HEK293 (cell line): Measurements from ENCODE around the gene SRGAP2C.
A peak's percentile ranks its signal among the peaks of the same experiment; 100 is the strongest.
"Not testable (repeated sequence)": the region's sequence is repeated elsewhere in the genome, so short reads cannot be mapped to it uniquely, and the experiment has no call there.

ENCODE experiments used
- CTCF ChIA-PET: fragments of 350-600 bp; formaldehyde crosslinking; extraction: SDS; loops from one replicate; lab custom pipeline; 2021; ENCODE audit warnings: antibody characterized with exemption; lab: Yijun Ruan, JAX
- POLR2A ChIA-PET: fragments of 300-600 bp; formaldehyde crosslinking; extraction: SDS; loops from one replicate; lab custom pipeline; 2020; ENCODE audit warnings: antibody characterized with exemption, inconsistent platforms; lab: Yijun Ruan, JAX
- H3K27ac ChIP-seq: fragments of 200-500 bp; sonication (Bioruptor generic); 2 replicates; pipeline ENCODE4 v1.5.1; 2014; ENCODE audit warnings: low read depth, low read length, control low read depth, inconsistent platforms; ENCODE audit errors: extremely low read depth
- H3K36me3 ChIP-seq, 2 experiments: fragments of 200-500 bp in 1 of 2; sonication (Bioruptor generic) in 1 of 2; 1 replicate in 1 of 2; 2 replicates in 1 of 2; pipeline ENCODE4 v1.5.1; 2014 to 2017; ENCODE audit warnings: inconsistent platforms in 2 of 2, low read length in 2 of 2; ENCODE audit not compliant: control insufficient read depth in 2 of 2, insufficient read depth in 1 of 2
- H3K4me1 ChIP-seq: fragments of 200-500 bp; sonication (Bioruptor generic); 2 replicates; pipeline ENCODE4 v1.5.1; 2014; ENCODE audit warnings: mild to moderate bottlenecking, low read length, inconsistent platforms; ENCODE audit not compliant: control insufficient read depth, insufficient read depth
- H3K4me3 ChIP-seq: 2 replicates; pipeline ENCODE4 v1.5.1; 2011; ENCODE audit warnings: low read depth, mild to moderate bottlenecking, control low read depth, low read length, moderate library complexity
- H3K9me3 ChIP-seq: fragments of 200-500 bp; sonication (Bioruptor generic); 2 replicates; pipeline ENCODE4 v1.5.1; 2014; ENCODE audit warnings: low read depth, low read length, inconsistent platforms; ENCODE audit not compliant: control insufficient read depth, insufficient read depth
- EGR2 ChIP-seq: fragments of 450-650 bp; formaldehyde crosslinking; IDR thresholded peaks from 2 replicates; pipeline ENCODE4 v1.5.1; 2016; ENCODE audit warnings: low read depth, missing biosample characterization, missing genetic modification characterization
- HIC1 ChIP-seq: fragments of 450-650 bp; formaldehyde crosslinking; IDR thresholded peaks from 2 replicates; pipeline ENCODE4 v1.5.1; 2016; ENCODE audit warnings: missing biosample characterization, missing genetic modification characterization
- IKZF3 ChIP-seq: fragments of 450-650 bp; IDR thresholded peaks from 2 replicates; pipeline ENCODE4 v1.5.0; 2018; ENCODE audit warnings: missing biosample characterization, mild to moderate bottlenecking, missing genetic modification characterization, moderate library complexity
- KLF8 ChIP-seq: fragments of 450-650 bp; formaldehyde crosslinking; IDR thresholded peaks from 2 replicates; pipeline ENCODE4 v1.5.1; 2016; ENCODE audit warnings: missing biosample characterization, missing genetic modification characterization
- PATZ1 ChIP-seq: fragments of 450-650 bp; formaldehyde crosslinking; IDR thresholded peaks from 2 replicates; pipeline ENCODE4 v1.5.1; 2016; ENCODE audit warnings: missing biosample characterization, missing genetic modification characterization
- PRDM10 ChIP-seq: fragments of 450-650 bp; formaldehyde crosslinking; IDR thresholded peaks from 2 replicates; pipeline ENCODE4 v1.5.1; 2016; ENCODE audit warnings: missing biosample characterization, missing genetic modification characterization
- SP2 ChIP-seq: fragments of 450-650 bp; formaldehyde crosslinking; IDR thresholded peaks from 2 replicates; pipeline ENCODE4 v1.5.1; 2016; ENCODE audit warnings: missing biosample characterization, missing genetic modification characterization
- SP3 ChIP-seq: fragments of 450-650 bp; formaldehyde crosslinking; IDR thresholded peaks from 2 replicates; pipeline ENCODE4 v1.5.1; 2016; ENCODE audit warnings: missing biosample characterization, missing genetic modification characterization
- ZBTB11 ChIP-seq: fragments of 450-650 bp; formaldehyde crosslinking; conservative IDR thresholded peaks from 2 replicates; pipeline ENCODE4 v1.5.1; 2016; ENCODE audit warnings: low read depth, missing biosample characterization, missing genetic modification characterization
- ZBTB20 ChIP-seq: fragments of 450-650 bp; formaldehyde crosslinking; IDR thresholded peaks from 2 replicates; pipeline ENCODE4 v1.5.1; 2016; ENCODE audit warnings: missing biosample characterization, missing genetic modification characterization
- ZBTB26 ChIP-seq: fragments of 450-650 bp; formaldehyde crosslinking; optimal IDR thresholded peaks from 2 replicates; pipeline ENCODE3; 2016; ENCODE audit warnings: missing biosample characterization, mild to moderate bottlenecking, missing genetic modification characterization
- ZBTB48 ChIP-seq: fragments of 450-650 bp; formaldehyde crosslinking; IDR thresholded peaks from 2 replicates; pipeline ENCODE4 v1.5.1; 2016; ENCODE audit warnings: missing biosample characterization, missing genetic modification characterization
- ZBTB8A ChIP-seq: fragments of 450-650 bp; formaldehyde crosslinking; IDR thresholded peaks from 2 replicates; pipeline ENCODE4 v1.5.1; 2016; ENCODE audit warnings: missing biosample characterization, missing genetic modification characterization
- ZEB2 ChIP-seq: fragments of 450-650 bp; formaldehyde crosslinking; IDR thresholded peaks from 2 replicates; pipeline ENCODE4 v1.5.1; 2016; ENCODE audit warnings: missing biosample characterization, missing genetic modification characterization
- ZFHX2 ChIP-seq: fragments of 450-650 bp; formaldehyde crosslinking; conservative IDR thresholded peaks from 2 replicates; pipeline ENCODE4 v1.5.1; 2016; ENCODE audit warnings: missing biosample characterization, missing genetic modification characterization
- ZNF341 ChIP-seq: fragments of 450-650 bp; formaldehyde crosslinking; IDR thresholded peaks from 2 replicates; pipeline ENCODE4; 2016; ENCODE audit warnings: low read depth, missing biosample characterization, missing genetic modification characterization
- ZNF629 ChIP-seq: fragments of 450-650 bp; formaldehyde crosslinking; IDR thresholded peaks from 2 replicates; pipeline ENCODE4 v1.5.1; 2017; ENCODE audit warnings: missing biosample characterization, missing genetic modification characterization

The SRGAP2C gene

GRCh38 chr1:121184290-121185127 lies at the start of gene SRGAP2C, which contains the start of gene FAM72B:
Gene SRGAP2C (plus strand): TSS chr1:121184975. CDS start chr1:121187447, 2,472 bp downstream.
Gene FAM72B (minus strand): TSS chr1:121184340. CDS start chr1:121183489, 851 bp downstream.
- POLR2A ChIA-PET, H3K4me1 ChIP-seq, H3K36me3 ChIP-seq: not testable (repeated sequence)
- TF ChIP-seq HIC1 (tag by site-specific recombination): peak; percentile 91
- peak; percentile 80 for TF ChIP-seq ZNF341 (tag by site-specific recombination)
- TF ChIP-seq IKZF3 (tag by site-specific recombination): peak; percentile 80
- TF ChIP-seq ZBTB20 (tag by site-specific recombination): peak; percentile 70; the same call in 1 of the 2 replicates
- peak; percentile 58; the same call in 1 of the 2 replicates for TF ChIP-seq ZBTB8A (tag by site-specific recombination)
- TF ChIP-seq EGR2 (tag by site-specific recombination): peak; percentile 74
- TF ChIP-seq PRDM10: peak; percentile 28; the same call in 1 of the 2 replicates
- TF ChIP-seq ZEB2: peak; percentile 56; the same call in 1 of the 2 replicates
- peak; percentile 26 for TF ChIP-seq ZBTB26 (tag by site-specific recombination)
- peak; percentile 53; the same call in 1 of the 2 replicates for TF ChIP-seq ZBTB48
- 0 out of 2 replicates have a peak, but pooled peaks have one; percentile 30 for TF ChIP-seq ZNF629 (tag by site-specific recombination)
- peak; percentile 81 for TF ChIP-seq SP3
- TF ChIP-seq ZFHX2: peak; percentile 69
- TF ChIP-seq SP2 (tag by site-specific recombination): peak; percentile 75
- peak; percentile 49; the same call in 1 of the 2 replicates for TF ChIP-seq ZBTB11
- peak; percentile 73 for TF ChIP-seq PATZ1
- TF ChIP-seq KLF8 (tag by site-specific recombination): peak; percentile 62; the same call in 1 of the 2 replicates
- TF ChIP-seq, all 188 proteins: peak for 17; not testable (repeated sequence) for 171
- Histone ChIP-seq H3K27ac (0 out of 2 replicates have a peak within 1 kb of the TSS, but pooled peaks have one; percentile 10), H3K4me3 (peak within 1 kb of the TSS; percentile 53)
- CTCF ChIA-PET: interaction anchor here (0.7 kb wide), 1 partner anchor 243 kb away, joined by 3 read pairs; no protein-coding TSS in a partner anchor
- H3K9me3 ChIP-seq: not testable (repeated sequence)

- H3K9me3 ChIP-seq, H3K4me3 ChIP-seq, H3K4me1 ChIP-seq, POLR2A ChIA-PET, H3K36me3 ChIP-seq, CTCF ChIA-PET, H3K27ac ChIP-seq: not testable (repeated sequence)
These were observed 44.4 kb upstream of the SRGAP2C start for GRCh38 chr1:121140393-121140792.
